ENCODE measurements around the gene PIK3R1.

PIK3R1 gene

GRCh38 chr5:68216245-68217046, 890 bp downstream of the PIK3R1 start:
- peak overlapping the region; percentile 87 for H3K4me3 Mint-ChIP-seq
- H3K36me3 Mint-ChIP-seq, result peaks cover 9% of the 10 kb centered on the region
- ATAC-seq, result peak; percentile 50
- peaks cover 32% of the 10 kb centered on the region for H3K4me1 Mint-ChIP-seq
- peaks cover 3% of the 10 kb centered on the region for H3K9me3 Mint-ChIP-seq
- no peaks in the 10 kb centered on the region for H3K27me3 Mint-ChIP-seq
- peak overlapping the region; percentile 97 for H3K27ac Mint-ChIP-seq

GRCh38 chr5:68217047-68217355, 1.4 kb downstream of the PIK3R1 start:
- peak overlapping the region; percentile 97 for H3K27ac Mint-ChIP-seq
- H3K4me1 Mint-ChIP-seq, result peaks cover 37% of the 10 kb centered on the region
- ATAC-seq, result no peak
- H3K27me3 Mint-ChIP-seq, result no peaks in the 10 kb centered on the region
- peaks cover 8% of the 10 kb centered on the region for H3K36me3 Mint-ChIP-seq
- no peaks in the 10 kb centered on the region for H3K9me3 Mint-ChIP-seq
- peak overlapping the region; percentile 87 for H3K4me3 Mint-ChIP-seq

DNA sequence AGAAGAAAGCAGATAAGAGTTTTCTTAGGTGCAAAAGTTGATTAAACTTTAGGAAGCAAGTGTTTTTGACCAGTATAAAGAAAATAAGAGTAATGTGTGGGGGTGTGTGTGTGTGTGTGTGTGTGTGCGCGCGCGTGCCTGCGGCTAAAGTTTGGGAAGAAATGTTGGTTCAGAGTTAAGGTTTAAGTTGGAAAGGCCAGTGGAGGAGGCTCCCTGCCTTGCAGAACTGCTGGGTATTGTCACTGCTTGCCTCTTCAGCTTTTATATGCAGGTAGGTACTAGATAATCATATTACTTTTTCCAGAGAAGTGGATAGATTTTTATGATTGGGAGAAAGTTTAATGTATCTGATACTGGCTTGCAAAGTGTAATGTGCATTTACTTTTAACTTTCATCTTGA, 2.0 kb downstream of the PIK3R1 start:
- H3K9me3 Mint-ChIP-seq, result no peaks in the 10 kb centered on the region

GRCh38 chr5:68219161-68219816, 3.7 kb downstream of the PIK3R1 start:
- H3K36me3 Mint-ChIP-seq, result peaks cover 21% of the 10 kb centered on the region
- no peaks in the 10 kb centered on the region for H3K27me3 Mint-ChIP-seq
- ATAC-seq, result no peak
- peaks cover 60% of the 10 kb centered on the region for H3K4me1 Mint-ChIP-seq
- H3K4me3 Mint-ChIP-seq, result no peak overlapping the region
- H3K27ac Mint-ChIP-seq, result no peak overlapping the region
- H3K9me3 Mint-ChIP-seq, result no peaks in the 10 kb centered on the region

More for the DNA sequence above, 2.0 kb downstream of the PIK3R1 start:
- no peaks in the 10 kb centered on the region for H3K27me3 Mint-ChIP-seq
- H3K36me3 Mint-ChIP-seq, result peaks cover 13% of the 10 kb centered on the region
- peak overlapping the region; percentile 87 for H3K4me3 Mint-ChIP-seq
- peak overlapping the region; percentile 97 for H3K27ac Mint-ChIP-seq
- ATAC-seq, result no peak
- H3K4me1 Mint-ChIP-seq, result peaks cover 42% of the 10 kb centered on the region

DNA sequence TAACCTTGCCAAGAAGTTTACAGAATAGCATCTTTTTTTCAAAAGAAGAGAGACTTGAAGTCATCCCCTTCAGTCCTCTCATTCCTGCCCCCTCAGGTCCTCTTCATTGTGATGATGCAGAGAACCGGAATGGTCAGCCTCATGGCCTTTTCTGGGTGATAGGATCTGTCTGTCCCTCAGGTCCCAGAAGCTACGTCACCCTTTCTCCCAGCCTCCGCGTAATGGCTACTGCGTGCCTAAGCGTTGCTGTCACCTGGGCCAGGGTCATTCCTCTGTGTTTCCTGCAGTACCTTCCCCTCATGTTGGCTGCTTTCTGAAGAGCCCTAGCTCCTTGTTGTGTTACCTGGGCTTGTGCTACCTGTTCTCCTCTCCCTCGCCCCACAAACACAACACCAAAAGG, 4.7 kb downstream of the PIK3R1 start:
- H3K27me3 Mint-ChIP-seq, result no peaks in the 10 kb centered on the region
- H3K27ac Mint-ChIP-seq, result no peak overlapping the region
- H3K4me1 Mint-ChIP-seq, result peaks cover 70% of the 10 kb centered on the region
- no peak for ATAC-seq
- peaks cover 24% of the 10 kb centered on the region for H3K36me3 Mint-ChIP-seq
- H3K9me3 Mint-ChIP-seq, result no peaks in the 10 kb centered on the region
- H3K4me3 Mint-ChIP-seq, result no peak overlapping the region

DNA sequence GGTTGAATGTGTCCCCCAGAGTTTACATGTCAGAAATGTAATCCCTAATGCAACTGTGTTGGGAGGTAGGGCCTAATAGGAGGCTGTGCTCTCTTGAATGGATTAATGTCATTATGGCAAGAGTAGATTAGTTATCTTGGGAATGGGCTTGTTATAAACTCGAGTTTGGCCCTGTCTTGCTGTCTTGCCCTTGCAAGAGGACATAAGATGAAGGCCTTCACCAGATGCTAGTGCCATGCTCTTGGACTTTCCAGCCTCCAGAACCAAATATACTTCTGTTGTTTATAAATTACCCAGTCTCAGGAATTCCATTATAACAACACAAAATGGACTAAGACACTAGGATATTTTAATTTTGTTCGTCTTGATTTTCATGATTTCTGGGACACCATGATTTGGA, 5.4 kb downstream of the PIK3R1 start:
- H3K4me1 Mint-ChIP-seq, result peaks cover 76% of the 10 kb centered on the region
- H3K9me3 Mint-ChIP-seq, result no peaks in the 10 kb centered on the region
- ATAC-seq, result no peak
- H3K27ac Mint-ChIP-seq, result no peak overlapping the region
- peaks cover 31% of the 10 kb centered on the region for H3K36me3 Mint-ChIP-seq
- H3K4me3 Mint-ChIP-seq, result no peak overlapping the region
- no peaks in the 10 kb centered on the region for H3K27me3 Mint-ChIP-seq

DNA sequence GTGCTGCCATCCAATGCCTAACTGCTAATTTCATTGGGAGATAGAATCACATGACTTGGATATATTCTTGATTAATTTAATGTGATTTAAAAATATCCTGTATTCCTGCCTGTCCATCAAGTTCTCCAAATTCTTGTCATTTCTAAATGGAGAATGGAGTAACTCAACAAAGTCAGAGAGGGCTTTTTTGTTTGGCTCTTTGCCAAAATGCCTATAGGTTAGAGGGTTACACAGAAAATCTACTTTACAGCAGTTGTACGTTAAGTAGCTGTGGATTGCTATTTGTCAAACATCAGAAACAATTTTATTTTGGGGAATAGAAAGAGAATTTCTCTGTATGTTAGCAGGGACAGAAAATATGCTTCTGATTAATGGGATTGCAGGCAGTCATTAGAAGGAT, 5.9 kb downstream of the PIK3R1 start:
- Mint-ChIP-seq H3K36me3 (peaks cover 37% of the 10 kb centered on the region), H3K27me3 (no peaks in the 10 kb centered on the region), H3K4me1 (peaks cover 82% of the 10 kb centered on the region), H3K4me3 (no peak overlapping the region), H3K9me3 (no peaks in the 10 kb centered on the region), H3K27ac (no peak overlapping the region)
- no peak for ATAC-seq

DNA sequence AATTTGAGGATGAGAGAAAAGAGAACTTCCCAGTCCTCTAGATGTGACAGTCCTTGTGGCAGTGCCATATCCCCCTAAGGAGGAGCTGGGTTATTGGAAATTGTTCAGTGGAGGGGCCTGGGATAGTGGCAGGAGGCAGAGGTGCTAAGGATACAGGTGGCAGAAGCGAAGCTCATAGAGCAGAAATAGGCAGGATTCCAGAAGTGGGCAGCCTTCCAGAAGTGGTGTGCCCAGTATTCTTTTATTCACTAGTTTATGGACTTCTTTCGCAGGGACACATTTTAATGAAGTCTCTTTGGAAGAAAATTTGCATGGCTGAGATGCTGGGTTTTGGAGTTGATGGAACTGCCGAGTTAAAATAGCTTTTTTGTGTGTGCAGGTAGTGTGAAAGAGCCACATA, 6.8 kb downstream of the PIK3R1 start:
- no peak overlapping the region for H3K4me3 Mint-ChIP-seq

DNA sequence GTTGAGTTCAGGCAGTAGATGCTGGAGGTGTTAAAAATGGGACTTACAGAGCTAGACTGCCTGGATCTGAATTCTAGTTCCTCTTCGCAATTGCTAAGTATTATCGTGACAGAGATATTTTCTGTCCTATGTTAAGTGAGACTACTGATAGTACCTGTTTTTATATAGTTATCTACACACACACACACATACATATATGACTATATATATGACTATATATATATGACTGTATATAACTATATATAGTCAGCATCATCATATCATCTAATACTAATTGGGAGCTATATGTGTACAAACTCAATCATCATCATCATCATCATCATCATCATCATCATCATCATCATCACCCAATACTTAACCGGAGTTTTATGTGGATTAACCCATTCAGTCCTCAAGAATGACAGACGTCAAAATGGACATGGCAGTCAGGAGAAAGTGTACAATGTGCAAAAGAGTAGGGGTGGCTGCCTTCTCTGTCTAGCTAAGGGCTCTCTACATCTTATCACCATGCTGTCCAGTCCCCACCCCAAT, 7.3 kb downstream of the PIK3R1 start:
- H3K4me3 Mint-ChIP-seq, result no peak overlapping the region
- H3K4me1 Mint-ChIP-seq, result peaks cover 75% of the 10 kb centered on the region
- no peaks in the 10 kb centered on the region for H3K27me3 Mint-ChIP-seq
- no peak for ATAC-seq
- no peaks in the 10 kb centered on the region for H3K9me3 Mint-ChIP-seq
- H3K27ac Mint-ChIP-seq, result no peak overlapping the region
- peaks cover 44% of the 10 kb centered on the region for H3K36me3 Mint-ChIP-seq

More for the DNA sequence above, 6.8 kb downstream of the PIK3R1 start:
- Mint-ChIP-seq H3K27ac (no peak overlapping the region), H3K27me3 (no peaks in the 10 kb centered on the region), H3K36me3 (peaks cover 41% of the 10 kb centered on the region), H3K4me1 (peaks cover 77% of the 10 kb centered on the region), H3K9me3 (no peaks in the 10 kb centered on the region)
- ATAC-seq, result no peak

DNA sequence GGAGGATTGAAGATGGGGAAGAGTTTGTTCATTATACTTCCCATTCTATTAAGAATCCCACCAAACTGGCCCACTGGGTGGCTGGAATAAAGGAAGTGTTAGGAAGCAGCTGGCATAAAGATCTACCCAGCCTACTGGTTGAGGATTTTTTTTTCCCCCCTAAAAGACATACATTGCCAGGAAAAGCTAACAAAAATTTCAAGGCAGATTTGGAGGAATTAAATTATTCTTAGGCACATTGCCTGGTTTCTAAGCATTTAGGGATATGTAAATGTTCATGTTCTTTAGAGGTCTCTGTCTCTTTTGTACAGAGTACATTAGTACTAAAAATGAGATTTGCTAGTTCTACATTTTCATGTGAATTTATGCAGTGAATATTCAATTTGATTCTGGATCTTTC, 8.3 kb downstream of the PIK3R1 start:
- peaks cover 49% of the 10 kb centered on the region for H3K36me3 Mint-ChIP-seq
- H3K4me3 Mint-ChIP-seq, result no peak overlapping the region
- no peaks in the 10 kb centered on the region for H3K9me3 Mint-ChIP-seq
- no peak for ATAC-seq
- H3K4me1 Mint-ChIP-seq, result peaks cover 67% of the 10 kb centered on the region
- no peaks in the 10 kb centered on the region for H3K27me3 Mint-ChIP-seq
- H3K27ac Mint-ChIP-seq, result no peak overlapping the region

DNA sequence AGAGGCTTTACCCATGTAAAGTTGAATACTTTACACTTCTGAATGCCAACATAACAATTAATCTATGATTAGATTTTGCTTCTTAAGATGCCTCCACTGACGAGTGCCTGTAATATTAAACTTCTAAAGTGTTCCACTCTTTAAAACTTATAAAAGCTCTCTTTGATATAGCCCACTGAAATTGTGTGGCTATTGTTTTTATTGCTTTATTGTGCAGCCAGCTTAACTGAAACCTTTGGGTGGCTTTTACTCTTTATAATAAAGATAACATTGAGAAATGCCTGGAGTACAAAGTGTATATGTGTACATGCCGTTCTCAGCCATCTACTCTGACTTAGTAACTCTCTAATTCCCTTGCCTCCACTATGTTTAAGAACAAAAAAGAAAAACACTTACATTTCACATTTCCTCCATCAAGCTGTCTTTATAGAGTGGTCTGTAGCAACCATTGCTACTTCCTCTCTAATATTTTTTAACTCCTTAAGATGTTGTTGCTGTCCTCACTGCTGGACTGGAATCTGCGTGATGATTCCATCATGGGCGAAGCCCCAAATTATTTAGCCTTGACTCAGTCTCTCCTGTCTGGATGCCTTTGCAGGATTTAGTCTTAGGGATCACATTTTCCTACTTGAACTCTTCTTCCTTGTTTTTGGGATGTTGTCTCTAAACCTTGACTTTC, 9.1 kb downstream of the PIK3R1 start:
- no peak for ATAC-seq
- peaks cover 56% of the 10 kb centered on the region for H3K36me3 Mint-ChIP-seq
- H3K4me1 Mint-ChIP-seq, result peaks cover 60% of the 10 kb centered on the region
- no peaks in the 10 kb centered on the region for H3K27me3 Mint-ChIP-seq
- no peak overlapping the region for H3K4me3 Mint-ChIP-seq
- H3K27ac Mint-ChIP-seq, result no peak overlapping the region
- H3K9me3 Mint-ChIP-seq, result no peaks in the 10 kb centered on the region

- Mint-ChIP-seq H3K4me3 (no peak overlapping the region), H3K4me1 (peaks cover 60% of the 10 kb centered on the region), H3K9me3 (no peaks in the 10 kb centered on the region), H3K27ac (peak overlapping the region; percentile 3), H3K36me3 (peaks cover 59% of the 10 kb centered on the region), H3K27me3 (no peaks in the 10 kb centered on the region)
- no peak for ATAC-seq
These were observed 9.8 kb downstream of the PIK3R1 start for GRCh38 chr5:68225188-68225910.

GRCh38 chr5:68225911-68226545, 10.5 kb downstream of the PIK3R1 start:
- Mint-ChIP-seq H3K27ac (peak overlapping the region; percentile 3), H3K36me3 (peaks cover 60% of the 10 kb centered on the region), H3K27me3 (no peaks in the 10 kb centered on the region), H3K4me1 (peaks cover 65% of the 10 kb centered on the region), H3K4me3 (no peak overlapping the region), H3K9me3 (no peaks in the 10 kb centered on the region)
- ATAC-seq, result no peak

DNA sequence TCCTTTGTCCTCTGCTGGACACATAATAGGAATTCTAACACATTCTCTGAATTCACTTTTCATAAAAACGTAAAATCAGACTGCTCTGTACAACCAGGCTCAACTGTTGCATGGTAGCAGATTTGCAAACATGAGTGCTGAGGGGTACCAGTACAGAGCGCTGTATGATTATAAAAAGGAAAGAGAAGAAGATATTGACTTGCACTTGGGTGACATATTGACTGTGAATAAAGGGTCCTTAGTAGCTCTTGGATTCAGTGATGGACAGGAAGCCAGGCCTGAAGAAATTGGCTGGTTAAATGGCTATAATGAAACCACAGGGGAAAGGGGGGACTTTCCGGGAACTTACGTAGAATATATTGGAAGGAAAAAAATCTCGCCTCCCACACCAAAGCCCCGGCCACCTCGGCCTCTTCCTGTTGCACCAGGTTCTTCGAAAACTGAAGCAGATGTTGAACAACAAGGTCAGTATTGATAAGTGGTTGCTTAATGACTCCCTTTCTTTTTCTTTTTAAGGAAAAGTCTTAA, 11.1 kb downstream of the PIK3R1 start:
- H3K4me1 Mint-ChIP-seq, result peaks cover 68% of the 10 kb centered on the region
- H3K27ac Mint-ChIP-seq, result no peak overlapping the region
- H3K27me3 Mint-ChIP-seq, result no peaks in the 10 kb centered on the region
- H3K4me3 Mint-ChIP-seq, result no peak overlapping the region
- no peaks in the 10 kb centered on the region for H3K9me3 Mint-ChIP-seq
- ATAC-seq, result no peak
- H3K36me3 Mint-ChIP-seq, result peaks cover 60% of the 10 kb centered on the region
